Spleen (tissue), 7 donors: ENCODE results near the gene GYPE.
"Not testable (repeated sequence)": the region's sequence is repeated elsewhere in the genome, so short reads cannot be mapped to it uniquely, and the experiment has no call there.

Experiments used
- POLR2A ChIP-seq, 3 donors: fragments of 450-650 bp; IDR thresholded peaks; one replicate each; pipeline ENCODE4 v1.5.1; 2017; ENCODE audit warnings: antibody characterized with exemption in 3 of 3, mild to moderate bottlenecking in 1 of 3
- TF ChIP-seq, protein P1 (sequence below), 11 experiments: fragments of 200-600 bp in 7 of 11; fragments of 450-650 bp in 4 of 11; sonication (generic) in 4 of 11; IDR thresholded peaks in 8 of 11; conservative IDR thresholded peaks in 3 of 11; 1 replicate in 7 of 11; 2 replicates in 4 of 11; pipeline versions ENCODE4 v1.4.0 to v1.8.0; 2016 to 2021; ENCODE audit warnings: antibody characterized with exemption in 11 of 11, inconsistent platforms in 4 of 11, mild to moderate bottlenecking in 1 of 11
- donor health status: DM: no; HTN: no; CAD: no; lungs with moderate emphysema.
- donor health status: DM: no; HTN: no; CAD: no.
- donor health status: DM: no; HTN: no; CAD: no.

DNA sequence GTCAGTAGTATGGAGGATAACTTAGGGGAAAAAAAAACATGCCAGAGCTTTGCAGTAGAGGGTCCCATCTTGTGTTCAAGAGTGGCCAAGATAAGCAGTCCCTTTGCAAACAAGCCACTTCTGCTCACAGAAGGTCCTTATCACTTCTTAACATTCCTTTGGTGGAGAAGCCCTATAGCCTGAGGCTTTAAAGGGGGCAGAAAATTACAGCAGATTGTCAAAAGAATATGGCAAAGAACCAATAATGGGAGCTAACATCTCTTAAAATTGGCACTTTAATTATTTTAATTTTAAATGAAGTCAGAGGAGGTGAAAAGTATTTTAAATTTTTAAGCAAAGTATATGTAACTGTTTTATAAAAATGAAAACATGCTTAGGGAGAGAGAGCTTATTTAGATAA is 20.4 kb downstream of the GYPE start:
- TF ChIP-seq POLR2A (IDR thresholded peaks at IDR 0.05) = not testable (repeated sequence)
- TF ChIP-seq, protein P1, sequence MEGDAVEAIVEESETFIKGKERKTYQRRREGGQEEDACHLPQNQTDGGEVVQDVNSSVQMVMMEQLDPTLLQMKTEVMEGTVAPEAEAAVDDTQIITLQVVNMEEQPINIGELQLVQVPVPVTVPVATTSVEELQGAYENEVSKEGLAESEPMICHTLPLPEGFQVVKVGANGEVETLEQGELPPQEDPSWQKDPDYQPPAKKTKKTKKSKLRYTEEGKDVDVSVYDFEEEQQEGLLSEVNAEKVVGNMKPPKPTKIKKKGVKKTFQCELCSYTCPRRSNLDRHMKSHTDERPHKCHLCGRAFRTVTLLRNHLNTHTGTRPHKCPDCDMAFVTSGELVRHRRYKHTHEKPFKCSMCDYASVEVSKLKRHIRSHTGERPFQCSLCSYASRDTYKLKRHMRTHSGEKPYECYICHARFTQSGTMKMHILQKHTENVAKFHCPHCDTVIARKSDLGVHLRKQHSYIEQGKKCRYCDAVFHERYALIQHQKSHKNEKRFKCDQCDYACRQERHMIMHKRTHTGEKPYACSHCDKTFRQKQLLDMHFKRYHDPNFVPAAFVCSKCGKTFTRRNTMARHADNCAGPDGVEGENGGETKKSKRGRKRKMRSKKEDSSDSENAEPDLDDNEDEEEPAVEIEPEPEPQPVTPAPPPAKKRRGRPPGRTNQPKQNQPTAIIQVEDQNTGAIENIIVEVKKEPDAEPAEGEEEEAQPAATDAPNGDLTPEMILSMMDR (IDR thresholded peaks at IDR 0.05 in 8 of 11, conservative IDR thresholded peaks at IDR 0.05 in 3 of 11) = not testable (repeated sequence)
